Adipose tissue (tissue), 3 donors: ENCODE results near the gene GIPC2. TPM values are rescaled to one million over a fixed set of nuclear protein-coding genes. Genes with fewer than 3 reads are reported as not detected.

ENCODE experiments used
- H3K27ac ChIP-seq: one replicate; pipeline ENCODE4 v1.5.1; 2013; ENCODE audit warnings: low read depth, low read length
- WGBS, 3 donors: extraction: QIAGEN DNeasy Blood & Tissue Kit; methylation state at CpG; one replicate each; pipeline ENCODE4 v1.1.7; 2013; 5-methylcytosine and 5-hydroxymethylcytosine counted together
- polyA plus RNA-seq, 3 donors: library from polyadenylated mRNA; stranded (reverse); fragments of 200-250 nt; gene quantifications; one replicate each; pipeline ENCODE4 v1.2.3, GENCODE V29; 2013
- donor health status: healthy with polysubstance abuse.
- donor health status: Bipolar disorder and iron deficiency.
- donor health status: healthy.

GIPC2 gene
- polyA plus RNA-seq, 3 donors = 2.2 to 11.8 (median 3.0) TPM

DNA sequence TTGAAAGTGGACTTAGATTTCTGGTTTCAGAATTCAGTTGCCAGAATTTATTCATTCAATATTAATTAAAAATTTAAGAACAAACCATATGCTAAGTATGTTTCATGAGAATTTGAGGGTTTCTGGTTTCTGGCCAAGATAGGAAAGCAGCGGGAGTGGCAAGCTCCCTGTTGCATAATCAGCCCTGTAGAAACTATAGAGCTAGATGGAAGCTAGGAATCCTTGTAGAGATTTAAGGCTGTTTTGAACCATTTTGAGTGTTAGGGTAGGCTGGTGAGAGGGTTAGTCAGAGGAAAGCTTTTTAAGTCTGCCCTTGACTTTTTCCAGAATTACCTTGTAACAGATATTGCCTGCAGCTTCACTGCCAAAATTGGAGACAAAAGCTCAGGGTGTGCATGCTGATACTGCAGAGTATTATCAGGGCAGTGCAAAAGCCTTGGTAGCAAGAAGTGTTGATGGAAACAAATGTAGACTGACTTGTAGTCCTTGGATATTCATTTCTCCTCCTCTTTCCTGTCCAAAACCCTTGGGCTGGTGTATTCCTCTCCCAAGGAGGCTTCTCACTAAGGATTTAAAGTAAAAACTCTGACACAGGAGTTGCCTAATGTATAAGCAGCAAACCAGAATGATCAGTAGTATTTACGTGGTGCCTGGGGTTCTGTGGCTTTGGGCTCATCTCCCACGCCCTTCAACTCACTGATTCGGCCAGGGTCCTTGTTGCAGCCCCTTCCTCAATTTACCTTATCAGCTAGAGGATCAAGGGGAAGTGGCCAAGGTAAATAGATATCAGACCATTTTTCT lies 12.6 kb upstream of the GIPC2 start:
- 63 to 81% (median 76%) methylated on average over 4 of the region's 4 CpGs for WGBS, 3 donors
- no peak overlapping the region for H3K27ac ChIP-seq

DNA sequence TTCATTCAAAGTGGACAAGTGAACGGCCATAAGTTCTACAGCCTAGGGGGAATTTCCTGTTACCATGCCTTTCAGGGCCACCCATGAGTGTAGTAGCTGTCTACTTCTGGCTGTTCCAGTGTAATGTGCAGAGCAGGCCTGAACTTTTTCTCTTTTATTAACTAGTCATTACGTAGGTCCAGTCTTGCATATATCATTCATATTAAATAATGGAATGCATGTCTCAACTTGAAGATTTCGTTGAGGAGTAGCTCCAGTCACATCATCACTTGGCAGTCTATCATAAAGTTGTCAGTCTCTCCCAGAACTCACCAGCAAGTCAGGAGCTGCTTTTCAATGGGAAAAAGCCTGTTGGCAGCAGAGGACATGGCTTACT lies 12.0 kb upstream of the GIPC2 start:
- WGBS, 3 donors = 68 to 93% (median 89%) methylated on average over 3 of the region's 3 CpGs
- no peak overlapping the region for H3K27ac ChIP-seq

DNA sequence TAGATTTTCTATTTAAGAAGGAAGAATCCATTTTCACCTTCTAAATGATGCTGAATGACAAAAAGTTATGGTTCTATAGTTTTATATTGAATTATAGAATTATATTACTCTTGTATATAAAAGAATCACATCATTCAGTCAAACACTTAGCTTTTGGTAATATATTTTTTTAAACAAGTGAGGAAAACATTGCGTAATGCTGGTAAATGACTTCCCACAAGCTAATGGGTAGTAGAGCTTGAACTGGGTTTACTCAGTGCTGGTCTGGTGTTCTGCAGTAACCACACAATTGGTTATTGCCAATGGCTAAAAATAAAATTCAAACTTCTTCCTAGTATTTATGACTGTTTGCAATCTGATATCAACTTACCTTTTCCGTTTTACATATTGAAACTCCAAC lies 10.6 kb upstream of the GIPC2 start:
- 81 to 94% (median 93%) methylated on average over 2 of the region's 2 CpGs for WGBS, 3 donors
- no peak overlapping the region for H3K27ac ChIP-seq

DNA sequence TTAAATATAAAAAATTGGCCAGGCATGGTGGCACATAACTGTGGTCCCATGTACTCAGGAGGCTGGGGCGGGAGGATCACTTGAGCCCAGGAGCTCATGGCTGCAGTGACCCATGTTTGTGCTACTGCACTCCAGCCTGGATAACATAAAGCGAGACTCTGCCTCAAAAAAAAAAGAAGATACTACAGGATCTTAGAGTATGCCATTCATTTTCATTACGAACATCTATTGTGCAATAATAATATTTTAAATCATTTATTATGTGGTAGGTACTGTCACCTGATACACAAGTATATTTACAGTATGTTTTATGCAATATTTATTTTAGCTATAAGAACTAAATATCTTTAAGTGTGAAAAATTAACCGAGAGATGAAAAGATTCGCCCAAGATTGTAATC lies 9.3 kb upstream of the GIPC2 start:
- H3K27ac ChIP-seq = no peak overlapping the region
- WGBS, 3 donors = 78 to 84% (median 78%) methylated on average over 5 of the region's 5 CpGs

DNA sequence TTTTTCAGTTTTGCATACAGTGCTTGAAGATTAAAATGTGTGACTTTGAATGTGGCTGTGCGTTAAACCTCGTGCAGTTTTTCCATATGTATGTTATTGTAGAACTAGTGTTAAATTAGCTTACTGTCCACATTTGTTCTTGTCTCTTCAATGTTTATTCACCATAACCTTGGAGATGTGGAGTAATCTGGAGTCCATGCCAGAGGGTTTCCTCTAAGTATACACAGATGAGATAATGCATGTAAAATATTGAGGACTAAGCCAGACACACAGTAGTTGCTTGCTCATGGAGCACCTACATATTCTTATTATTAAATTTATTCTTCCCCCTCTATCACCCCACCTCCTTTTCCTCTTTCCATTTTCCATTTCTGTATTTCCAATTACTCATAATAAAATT lies 7.7 kb upstream of the GIPC2 start:
- no peak overlapping the region for H3K27ac ChIP-seq
- 46 to 90% (median 81%) methylated on average over 2 of the region's 2 CpGs for WGBS, 3 donors

DNA sequence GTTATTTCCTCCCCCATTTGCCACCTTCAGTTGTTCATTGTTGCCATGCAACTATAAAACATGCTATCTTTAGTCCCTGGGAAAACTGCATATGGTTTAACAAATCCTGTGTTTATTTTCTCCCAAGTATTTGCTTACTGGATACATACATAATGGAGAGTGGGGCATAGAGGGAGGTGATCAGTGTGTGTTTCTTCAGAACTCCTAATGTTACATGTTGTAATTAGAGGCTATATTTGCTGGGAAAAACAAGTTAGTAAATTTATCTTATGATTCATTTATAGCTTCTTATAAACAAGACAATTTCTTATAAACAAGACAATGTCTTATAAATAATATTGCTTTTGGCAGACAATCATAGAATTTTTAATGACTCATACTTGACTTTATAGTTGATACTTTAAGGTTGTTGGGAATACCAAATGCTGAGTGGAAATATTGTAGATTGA lies 7.3 kb upstream of the GIPC2 start:
- no peak overlapping the region for H3K27ac ChIP-seq

DNA sequence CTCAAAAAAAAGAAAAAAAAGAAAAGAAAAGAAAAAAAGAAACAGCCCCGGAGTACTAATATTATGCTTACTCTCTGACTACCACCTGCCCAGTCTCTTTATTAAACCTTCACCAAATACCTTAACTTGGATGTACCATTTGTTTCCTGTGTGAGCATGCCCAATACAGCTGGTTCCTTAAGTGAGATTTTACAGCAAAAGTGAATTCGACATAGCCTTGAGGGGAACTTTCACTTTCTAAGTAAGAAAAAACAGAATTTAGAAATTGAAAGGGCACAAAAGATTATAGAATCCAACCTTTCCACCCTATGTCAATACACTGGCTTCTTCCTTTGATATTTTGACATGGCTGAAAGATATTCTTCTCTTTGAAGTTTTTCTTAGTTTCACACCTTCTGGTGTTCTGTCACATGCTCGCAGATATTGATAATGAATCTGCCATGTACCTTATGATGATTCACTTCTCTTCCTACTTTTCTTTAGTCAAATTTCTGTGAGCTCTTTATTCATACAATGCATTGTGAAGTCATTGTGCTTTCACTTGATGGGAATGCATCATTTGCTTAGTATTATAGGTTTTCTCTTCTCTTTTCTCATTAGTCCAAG lies 5.2 kb upstream of the GIPC2 start:
- WGBS, 3 donors = 66 to 71% (median 71%) methylated on average over 3 of the region's 3 CpGs
- no peak overlapping the region for H3K27ac ChIP-seq

DNA sequence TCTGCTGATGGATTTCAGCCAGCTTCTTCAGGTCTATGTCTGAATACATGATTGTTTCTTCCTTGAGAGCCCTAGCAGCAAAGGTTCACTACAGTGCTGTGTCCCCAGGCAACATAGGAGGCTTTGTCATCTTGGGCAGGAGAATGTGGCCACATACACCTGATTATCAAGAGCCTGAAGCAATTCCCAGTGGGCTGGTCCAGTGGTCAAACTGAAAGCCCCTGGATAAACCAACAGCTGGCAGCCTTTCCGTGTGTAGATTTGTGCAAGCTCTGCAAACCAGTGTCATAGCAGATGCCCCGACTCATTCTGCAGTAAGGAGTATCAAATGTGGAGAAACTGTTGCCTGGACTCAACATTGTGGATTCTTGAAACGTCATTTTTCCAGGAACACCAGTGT lies 2.3 kb upstream of the GIPC2 start:
- WGBS, 3 donors = 38 to 84% (median 78%) methylated on average over 3 of the region's 3 CpGs
- H3K27ac ChIP-seq = no peak overlapping the region

DNA sequence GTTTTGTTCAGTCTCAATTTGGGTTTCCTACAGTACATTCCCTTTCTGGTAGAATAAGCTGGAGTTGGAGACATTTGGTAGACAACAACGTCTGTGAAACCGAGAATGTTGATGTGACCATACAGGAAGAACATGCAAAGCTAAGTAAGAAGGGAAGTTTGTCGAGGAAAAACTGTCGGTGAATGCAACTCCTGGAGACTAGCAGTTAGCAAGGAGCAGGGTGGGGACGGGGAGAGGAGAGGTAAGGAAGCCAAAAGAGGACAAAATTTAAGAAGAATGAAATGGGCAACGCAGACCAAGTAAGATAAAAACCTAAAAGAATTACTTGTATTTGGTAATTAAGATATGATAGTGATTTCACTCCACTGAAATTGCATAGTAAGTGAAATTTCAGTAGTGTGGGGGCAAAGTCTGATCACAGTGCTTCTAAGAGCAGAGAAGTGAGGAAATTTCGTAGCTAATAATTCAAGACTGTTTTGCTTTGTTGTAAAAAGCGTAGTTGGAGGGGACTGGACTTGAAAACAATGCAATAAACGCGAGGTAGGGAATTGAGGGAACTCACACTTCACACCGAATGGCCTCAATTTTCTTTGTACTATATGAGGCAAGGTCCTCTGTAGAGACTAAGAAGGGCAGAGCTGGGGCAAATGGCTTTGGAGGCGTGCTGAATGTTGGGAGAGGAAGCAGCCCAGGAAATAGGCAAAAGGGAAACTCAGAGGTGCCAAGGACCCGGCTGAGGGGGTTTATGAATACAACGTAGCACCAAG lies 787 bp upstream of the GIPC2 start:
- WGBS, 3 donors = 32 to 50% (median 45%) methylated on average over 14 of the region's 14 CpGs
- H3K27ac ChIP-seq = no peak overlapping the region

DNA sequence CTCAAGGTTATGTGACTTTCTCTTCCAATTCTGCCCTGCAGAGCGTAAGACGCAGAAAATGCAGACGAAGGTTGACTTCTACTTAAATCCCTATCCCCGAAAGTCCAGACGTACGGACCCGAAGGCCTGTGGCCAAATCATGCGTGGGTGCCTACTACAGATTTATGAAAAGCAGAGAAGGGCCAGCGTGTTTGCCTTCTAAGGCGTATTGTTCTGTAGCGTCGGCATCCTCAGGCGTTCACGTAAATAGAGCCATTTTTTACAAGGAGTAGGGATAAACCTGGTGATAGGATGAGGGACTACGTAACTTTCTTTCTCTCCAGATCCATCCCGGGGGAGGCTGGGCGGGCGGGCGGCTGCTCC lies 222 bp upstream of the GIPC2 start:
- WGBS, 3 donors = 15 to 20% (median 19%) methylated on average over 18 to 19 of the region's 19 CpGs
- H3K27ac ChIP-seq = no peak overlapping the region

DNA sequence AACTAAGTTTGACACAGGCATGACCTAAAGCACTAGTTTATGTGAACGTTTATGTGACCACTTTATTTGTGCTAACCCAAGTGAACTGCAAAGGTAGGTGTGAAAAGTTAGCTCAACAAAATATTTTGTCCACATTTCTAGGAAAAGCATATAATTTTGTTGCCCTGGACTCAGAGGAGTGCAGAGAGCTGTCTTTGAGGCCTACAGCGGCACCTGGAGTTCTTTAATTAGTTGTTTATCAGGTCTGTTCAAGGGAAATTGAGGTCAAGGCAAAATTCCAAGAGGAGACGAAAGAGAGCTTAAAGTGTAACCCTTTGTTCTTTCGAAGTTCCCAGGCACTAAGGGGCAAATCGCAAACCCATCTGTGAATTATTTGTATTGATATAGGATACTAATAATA lies 1.3 kb downstream of the GIPC2 start:
- H3K27ac ChIP-seq = no peak overlapping the region

DNA sequence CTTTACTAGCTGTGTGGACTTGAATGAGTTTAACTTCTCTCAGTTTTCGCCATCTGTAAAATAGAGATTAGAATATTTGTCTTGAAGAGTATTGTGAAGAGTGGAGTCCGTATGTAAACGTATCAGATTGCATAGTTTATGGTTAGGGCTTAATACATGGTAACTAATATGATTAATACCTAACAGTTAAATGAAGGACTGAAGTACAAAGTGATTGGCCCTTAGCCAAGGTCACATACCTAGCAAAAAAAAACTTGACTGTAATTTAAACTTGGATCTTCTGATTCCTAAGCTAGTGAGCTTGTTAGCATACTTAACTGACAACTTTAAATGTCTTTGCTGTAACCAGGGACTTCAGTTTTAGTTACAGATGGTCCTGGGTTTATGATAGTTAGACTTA lies 1.9 kb downstream of the GIPC2 start:
- H3K27ac ChIP-seq = no peak overlapping the region
- 23 to 83% (median 80%) methylated on average over 3 of the region's 3 CpGs for WGBS, 3 donors

More for the DNA sequence above, 1.3 kb downstream of the GIPC2 start:
- WGBS, 3 donors = 31 to 73% (median 69%) methylated on average over 5 of the region's 5 CpGs

DNA sequence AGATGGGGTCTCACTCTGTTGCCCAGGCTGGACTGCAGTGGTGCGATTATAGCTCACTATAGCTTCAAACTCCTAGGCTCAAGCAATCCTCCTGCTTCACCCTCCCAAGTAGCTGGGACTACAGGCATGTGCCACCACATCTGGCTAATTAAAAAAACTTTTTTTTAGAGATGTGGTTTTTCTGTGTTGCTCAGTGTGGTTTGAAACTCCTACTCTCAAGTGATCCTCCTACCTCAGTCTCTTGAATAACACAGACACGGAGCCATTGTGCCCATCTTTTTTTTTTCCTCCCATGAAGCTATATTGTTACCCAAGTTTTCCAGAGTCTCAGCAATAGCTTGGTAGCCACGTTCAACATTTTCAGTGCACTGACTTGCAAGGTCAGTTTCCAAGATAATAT lies 2.7 kb downstream of the GIPC2 start:
- WGBS, 3 donors = 46 to 89% (median 86%) methylated on average over 3 of the region's 3 CpGs
- H3K27ac ChIP-seq = no peak overlapping the region

DNA sequence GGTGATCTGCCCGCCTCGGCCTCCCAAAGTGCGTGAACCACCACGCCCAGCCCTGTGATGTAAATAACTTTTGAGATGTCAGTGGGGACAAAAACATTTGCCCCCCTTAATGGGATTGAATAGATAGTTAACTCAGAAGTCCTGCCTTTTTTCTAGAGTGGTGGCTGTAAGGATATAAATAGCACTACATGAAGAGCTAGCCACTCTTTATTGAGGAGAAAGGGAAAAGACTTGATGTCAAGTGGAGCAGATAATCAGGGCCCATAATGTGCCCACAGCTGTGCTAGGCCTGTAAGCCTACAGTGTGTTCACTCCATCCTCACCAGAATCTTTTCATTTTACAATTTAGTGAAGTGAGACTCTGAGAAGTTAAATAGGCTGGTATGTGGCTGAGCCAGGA lies 3.6 kb downstream of the GIPC2 start:
- no peak overlapping the region for H3K27ac ChIP-seq
- WGBS, 3 donors = 95 to 98% (median 97%) methylated on average over 4 of the region's 4 CpGs

DNA sequence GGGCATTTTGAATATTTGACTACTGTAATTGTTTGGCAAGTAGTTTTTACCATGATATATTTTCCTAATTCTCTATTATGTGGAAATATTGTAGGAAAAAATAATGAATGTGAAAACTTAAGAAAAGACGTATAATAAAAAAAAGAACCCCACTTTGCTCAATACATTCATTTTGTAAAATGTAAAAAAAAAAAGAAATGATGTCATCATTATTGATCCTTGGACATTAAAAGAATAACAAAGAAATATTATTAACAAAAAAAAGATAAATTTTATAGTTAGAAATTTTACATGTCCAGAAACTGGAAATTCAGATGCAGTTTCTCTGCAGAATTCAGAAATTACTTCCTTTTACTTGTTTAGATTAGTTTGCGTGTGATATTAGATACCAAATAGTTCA lies 5.2 kb downstream of the GIPC2 start:
- 87 to 96% (median 96%) methylated on average over 2 of the region's 2 CpGs for WGBS, 3 donors
- H3K27ac ChIP-seq = no peak overlapping the region

DNA sequence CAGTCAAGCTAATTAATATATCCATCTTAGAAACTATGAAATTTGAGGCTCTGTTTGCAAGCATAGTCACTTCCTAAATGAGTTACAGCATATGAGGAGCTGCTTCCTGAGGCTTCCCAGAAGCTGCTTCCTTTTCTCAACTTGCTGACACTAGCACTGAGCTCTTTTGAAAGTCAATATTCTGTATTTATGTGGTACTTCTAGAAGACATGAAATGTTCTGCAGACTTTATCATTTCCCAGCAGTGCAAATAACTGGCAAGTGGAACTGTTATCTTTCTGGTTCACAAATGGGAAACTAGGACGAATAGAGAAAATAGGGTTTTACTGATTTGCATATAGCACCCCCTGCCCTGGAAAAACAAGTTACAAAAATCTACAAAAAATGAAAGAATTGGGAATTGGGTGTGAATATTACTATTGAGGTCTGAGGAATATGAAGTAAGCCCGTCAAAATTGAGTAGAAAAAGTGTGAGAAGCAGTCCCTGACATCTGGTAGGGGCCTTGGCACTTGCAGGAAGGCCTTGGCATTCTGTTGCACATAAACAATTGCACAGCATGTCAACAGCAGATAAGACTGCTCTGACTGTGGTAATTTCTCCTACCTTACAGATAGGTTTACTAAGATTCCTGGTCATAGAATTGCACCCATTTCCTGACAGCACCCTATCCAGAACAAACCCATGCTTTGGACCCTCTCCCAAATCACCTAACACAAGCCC lies 7.1 kb downstream of the GIPC2 start:
- H3K27ac ChIP-seq = no peak overlapping the region
- WGBS, 3 donors = 26 to 51% (median 47%) methylated on average over 2 of the region's 2 CpGs

DNA sequence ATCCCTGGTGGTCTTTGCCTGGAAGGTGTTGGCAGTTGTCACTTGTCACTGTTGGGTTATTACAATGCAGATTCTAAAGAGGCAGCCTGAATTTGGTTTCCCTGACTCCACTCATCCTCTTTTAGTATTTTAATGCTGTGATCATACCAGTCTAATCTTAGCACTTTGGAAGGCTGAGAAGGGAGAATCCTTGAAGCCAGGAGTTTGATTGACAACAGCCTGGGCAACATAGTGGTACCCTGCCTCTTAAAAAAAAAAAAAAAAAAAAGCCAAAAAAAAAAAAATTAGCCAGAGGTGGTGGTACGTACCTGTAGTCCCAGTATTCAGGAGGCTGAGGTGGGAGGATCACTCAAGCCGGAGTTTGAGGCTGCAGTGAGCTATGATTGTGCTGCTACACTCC lies 7.7 kb downstream of the GIPC2 start:
- WGBS, 3 donors = 88 to 100% (median 92%) methylated on average over 2 of the region's 2 CpGs
- H3K27ac ChIP-seq = no peak overlapping the region

DNA sequence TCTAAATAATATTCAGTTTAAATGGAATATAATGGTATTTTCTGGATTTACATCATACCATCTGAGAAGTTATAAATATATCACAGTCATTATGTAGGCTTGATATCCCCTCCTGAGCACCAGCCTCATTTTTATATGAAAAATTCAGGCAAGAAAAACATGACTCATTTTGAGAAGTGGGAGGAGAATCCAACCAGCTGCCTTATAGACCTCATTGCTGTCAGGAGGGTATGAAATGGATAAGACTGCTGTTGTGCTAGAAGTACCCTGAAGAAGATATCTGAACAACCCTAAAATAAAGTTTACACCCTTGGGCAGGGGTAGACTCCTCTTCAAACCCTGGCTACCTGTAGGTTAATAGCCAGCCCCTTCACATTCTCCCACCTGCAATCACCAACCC lies 8.8 kb downstream of the GIPC2 start:
- H3K27ac ChIP-seq = no peak overlapping the region

DNA sequence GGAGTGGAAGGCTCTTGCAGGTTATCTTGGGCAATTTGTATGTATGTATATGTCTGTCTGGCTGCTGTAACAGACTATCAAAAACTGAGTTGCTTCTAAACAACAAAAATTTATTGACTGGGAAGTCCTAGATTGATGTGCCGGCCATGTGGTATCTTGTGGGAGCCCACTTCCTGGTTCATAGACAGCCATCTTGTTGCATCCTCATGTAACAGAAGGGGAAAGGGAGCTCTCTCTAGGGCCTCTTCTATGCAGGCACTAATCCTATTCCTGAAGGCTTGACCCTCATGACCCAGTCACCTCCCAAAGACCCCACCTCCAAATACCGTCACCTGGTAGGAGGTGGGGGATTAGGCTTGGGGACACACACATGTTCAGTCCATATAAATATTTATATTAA lies 9.2 kb downstream of the GIPC2 start:
- no peak overlapping the region for H3K27ac ChIP-seq

More for the DNA sequence above, 9.2 kb downstream of the GIPC2 start:
- 46 to 93% (median 50%) methylated on average over 2 of the region's 2 CpGs for WGBS, 3 donors
